ENCODE measurements around the gene DNAH2. TPM values are rescaled to one million over a fixed set of nuclear protein-coding genes. Genes with fewer than 3 reads are reported as not detected.

The DNAH2 gene
- total and polyA plus RNA-seq, 2 of the 8 experiments (the other 6 are each of a cell fraction or from before 2014, with no cell fraction given): 0.13 to 0.18 TPM

GRCh38 chr17:7701681-7702080 lies 15.9 kb upstream of the DNAH2 start:
- no peak overlapping the region for H3K56ac ChIP-seq (replicated peaks; ENCODE audit: insufficient read length, low read depth, low read length)
- peaks cover 0 to 5% (median 2%) of the 10 kb centered on the region in 4 experiments; a peak in 3 of 8 replicates for H3K36me3 ChIP-seq (ENCODE audit: control insufficient read depth in 2 of 4, insufficient read depth in 4 of 4, low read length in 3 of 4)
- no peak overlapping the region for H3K27ac ChIP-seq (ENCODE audit: low read depth, low read length)
- H3K23me2 ChIP-seq (ENCODE audit: low read depth, low read length): peaks cover 19% of the 10 kb centered on the region; the same call in 1 of the 2 replicates
- no peaks in the 10 kb centered on the region for H3K79me2 ChIP-seq (ENCODE audit: control insufficient read depth in 1 of 2, insufficient read depth in 2 of 2, low read length in 2 of 2)
- peaks cover 2 to 18% (median 16%) of the 10 kb centered on the region in 4 experiments for H3K4me1 ChIP-seq (replicated peaks in 1 of 4; ENCODE audit: control insufficient read depth in 3 of 4, insufficient read depth in 4 of 4, low read length in 3 of 4)
- H4K91ac ChIP-seq (replicated peaks; ENCODE audit: insufficient read length, low read length): no peak overlapping the region
- ChIA-PET POLR2A (ENCODE audit: partially characterized antibody) (interaction anchor here (0.6 to 11.4 kb wide), 2 partner anchors 14 to 86 kb away, joined by 3 to 186 read pairs; partner anchors contain the start of genes TP53 and WRAP53), CTCF (ENCODE audit: partially characterized antibody) (interaction anchor here (2.6 to 9.2 kb wide), 2 partner anchors 10 to 13 kb away, joined by 14 to 85 read pairs; partner anchors contain the start of genes TP53 and WRAP53)
- WGBS, 2 experiments (ENCODE audit: extremely low coverage in 1 of 2, insufficient coverage in 1 of 2, insufficient read length in 1 of 2, insufficient replicate concordance in 2 of 2, low coverage in 1 of 2, low lambda C conversion rate in 2 of 2, missing lambda C conversion rate in 1 of 2): 81% methylated on average over 12 of the region's 14 CpGs; no CpG with 5 or more reads in 1 of the 2 experiments
- H2AK5ac ChIP-seq (ENCODE audit: low read depth, low read length): no peak overlapping the region
- DNase-seq (ENCODE audit: low read depth in 1 of 2, low spot score in 2 of 2): no peak
- no peak overlapping the region for H2BK5ac ChIP-seq (ENCODE audit: low read depth, low read length)
- H3K23ac ChIP-seq (ENCODE audit: insufficient read length): no peak overlapping the region
- no peak overlapping the region for H4K5ac ChIP-seq (ENCODE audit: insufficient read length, low read depth, low read length)
- no peak overlapping the region for H2BK120ac ChIP-seq (replicated peaks; ENCODE audit: low read depth, low read length)
- no peak overlapping the region for H4K8ac ChIP-seq (ENCODE audit: extremely low read depth, insufficient read depth, low read length)
- H3K9ac ChIP-seq (replicated peaks in 1 of 4; ENCODE audit: extremely low read depth in 1 of 4, low read depth in 3 of 4, low read length in 3 of 4): no peak overlapping the region
- no peak overlapping the region for H3K4me2 ChIP-seq (ENCODE audit: insufficient read depth in 1 of 2, low read depth in 2 of 2, low read length in 2 of 2)
- H4K20me1 ChIP-seq (replicated peaks in 1 of 2; ENCODE audit: control insufficient read depth in 1 of 2, insufficient read depth in 2 of 2, low read length in 2 of 2): peaks cover 2 to 3% of the 10 kb centered on the region in 2 experiments
- H2BK12ac ChIP-seq (ENCODE audit: low read depth, low read length): no peak overlapping the region
- H3K4me3 ChIP-seq (ENCODE audit: extremely low read depth in 1 of 4, insufficient read depth in 2 of 4, low read depth in 3 of 4, low read length in 4 of 4): no peak overlapping the region
- H3K4ac ChIP-seq (replicated peaks; ENCODE audit: insufficient read length, low read depth, low read length): no peak overlapping the region
- no peak overlapping the region for H2BK20ac ChIP-seq (ENCODE audit: low read length)
- H3K27me3 ChIP-seq (replicated peaks in 1 of 4; ENCODE audit: control insufficient read depth in 3 of 4, extremely low read depth in 1 of 4, insufficient read depth in 3 of 4, low read length in 3 of 4): peaks cover 0 to 3% (median 1%) of the 10 kb centered on the region in 4 experiments; a peak in 2 of 7 replicates
- H3K9me3 ChIP-seq (ENCODE audit: insufficient read depth in 2 of 2, low read depth in 1 of 2, low read length in 1 of 2): no peaks in the 10 kb centered on the region
- no peak overlapping the region for H2BK15ac ChIP-seq (ENCODE audit: low read length)
- H3K14ac ChIP-seq (ENCODE audit: insufficient read length): no peak overlapping the region
- H2AFZ ChIP-seq (ENCODE audit: low read length): no peak overlapping the region
- H3K79me1 ChIP-seq (ENCODE audit: low read depth, low read length): no peaks in the 10 kb centered on the region
- no peak overlapping the region for H3K18ac ChIP-seq (ENCODE audit: extremely low read depth, low read length)
- no peak for FAIRE-seq
- TF ChIP-seq GTF2F1 (IDR thresholded peaks at IDR 0.05; ENCODE audit: borderline replicate concordance, low read depth, low read length) (no peak), RBBP5 (IDR thresholded peaks at IDR 0.05; ENCODE audit: borderline replicate concordance, low read depth, low read length) (no peak), MAFK (IDR thresholded peaks at IDR 0.05; ENCODE audit: low read depth, low read length) (no peak), POLR2A (IDR thresholded peaks at IDR 0.05; ENCODE audit: control extremely low read depth in 1 of 2, low read depth in 2 of 2, low read length in 2 of 2) (no peak), ATF3 (IDR thresholded peaks at IDR 0.05; ENCODE audit: insufficient read depth, low read depth, low read length) (no peak), SRF (IDR thresholded peaks at IDR 0.05; ENCODE audit: low read depth, low read length) (no peak), KDM1A (IDR thresholded peaks at IDR 0.05; ENCODE audit: borderline replicate concordance, low read length) (no peak), CBX5 (IDR thresholded peaks at IDR 0.05; ENCODE audit: low read depth, low read length) (no peak)
